ENCODE results near the gene CROT.

The CROT gene

GRCh38 chr7:87347207-87347606, 1.7 kb downstream of the CROT start:
- no peaks in the 10 kb centered on the region for H3K9me2 ChIP-seq (replicated peaks; ENCODE audit: low read depth, low read length)
- peaks cover 28% of the 10 kb centered on the region; the same call in 1 of the 2 replicates for H3K79me2 ChIP-seq (ENCODE audit: insufficient read depth, low read length)
- no peak for TF ChIP-seq CTCF (conservative IDR thresholded peaks at IDR 0.05; ENCODE audit: low read length)
- no peak for TF ChIP-seq EZH2phosphoT487 (IDR thresholded peaks at IDR 0.05; ENCODE audit: borderline replicate concordance)

DNA sequence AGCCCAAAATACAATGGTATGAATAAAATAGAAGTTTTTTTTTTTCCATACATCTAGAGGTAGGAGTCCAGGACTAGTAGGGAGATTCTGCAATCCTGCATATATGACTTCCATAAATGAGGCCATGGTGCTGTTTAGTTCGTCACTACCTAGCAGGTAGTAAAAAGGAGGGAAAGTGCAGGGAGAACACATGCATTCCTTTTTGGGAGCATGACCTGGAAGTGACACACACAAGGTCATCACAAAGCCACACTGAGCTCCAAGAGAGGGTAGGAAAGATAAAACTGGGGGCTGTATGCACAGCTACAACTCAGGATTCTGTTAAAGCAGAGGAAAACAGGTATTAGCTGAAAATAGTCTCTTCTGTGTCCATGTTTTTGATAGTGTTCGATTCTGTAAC, 2.2 kb downstream of the CROT start:
- Histone ChIP-seq H3K4me1 (ENCODE audit: insufficient read depth, low read length, poor library complexity, severe bottlenecking) (peaks cover 38% of the 10 kb centered on the region), H3K4me3 (ENCODE audit: low read length, poor library complexity, severe bottlenecking) (no peak overlapping the region), H3K79me2 (ENCODE audit: insufficient read depth, low read length) (peaks cover 24% of the 10 kb centered on the region; the same call in 1 of the 2 replicates), H3K4me2 (ENCODE audit: low read depth, low read length, poor library complexity, severe bottlenecking) (peak overlapping the region; percentile 88), H3K36me3 (ENCODE audit: insufficient read depth, low read length) (no peaks in the 10 kb centered on the region; the same call in 1 of the 2 replicates), H3K9me3 (ENCODE audit: insufficient read depth, low read depth, low read length) (no peaks in the 10 kb centered on the region), H2AFZ (ENCODE audit: low read length) (no peak overlapping the region), H3K27me3 (ENCODE audit: insufficient read depth, low read length, poor library complexity, severe bottlenecking) (no peaks in the 10 kb centered on the region), H3F3A (ENCODE audit: low read depth) (no peaks in the 10 kb centered on the region), H3K9ac (ENCODE audit: low read depth, low read length, poor library complexity, severe bottlenecking) (no peak overlapping the region), H3K9me2 (replicated peaks; ENCODE audit: low read depth, low read length) (no peaks in the 10 kb centered on the region), H4K20me1 (ENCODE audit: insufficient read depth, low read length, poor library complexity, severe bottlenecking) (peaks cover 2% of the 10 kb centered on the region)
- TF ChIP-seq CTCF (conservative IDR thresholded peaks at IDR 0.05; ENCODE audit: low read length) (no peak), EZH2phosphoT487 (IDR thresholded peaks at IDR 0.05; ENCODE audit: borderline replicate concordance) (no peak)

More at GRCh38 chr7:87347207-87347606, 1.7 kb downstream of the CROT start:
- peaks cover 2% of the 10 kb centered on the region for H4K20me1 ChIP-seq (ENCODE audit: insufficient read depth, low read length, poor library complexity, severe bottlenecking)
- H2AFZ ChIP-seq (ENCODE audit: low read length) = no peak overlapping the region
- H3K9me3 ChIP-seq (ENCODE audit: insufficient read depth, low read depth, low read length) = no peaks in the 10 kb centered on the region
- H3K36me3 ChIP-seq (ENCODE audit: insufficient read depth, low read length) = no peaks in the 10 kb centered on the region; the same call in 1 of the 2 replicates
- no peaks in the 10 kb centered on the region for H3F3A ChIP-seq (ENCODE audit: low read depth)
- peak overlapping the region; percentile 88 for H3K4me2 ChIP-seq (ENCODE audit: low read depth, low read length, poor library complexity, severe bottlenecking)
- no peaks in the 10 kb centered on the region for H3K27me3 ChIP-seq (ENCODE audit: insufficient read depth, low read length, poor library complexity, severe bottlenecking)
- peak overlapping the region; percentile 88 for H3K4me3 ChIP-seq (ENCODE audit: low read length, poor library complexity, severe bottlenecking)
- peaks cover 42% of the 10 kb centered on the region for H3K4me1 ChIP-seq (ENCODE audit: insufficient read depth, low read length, poor library complexity, severe bottlenecking)
- H3K9ac ChIP-seq (ENCODE audit: low read depth, low read length, poor library complexity, severe bottlenecking) = no peak overlapping the region

GRCh38 chr7:87354749-87355148, 9.3 kb downstream of the CROT start:
- H3K4me3 ChIP-seq (ENCODE audit: low read length, poor library complexity, severe bottlenecking) = no peak overlapping the region
- TF ChIP-seq EZH2phosphoT487 (IDR thresholded peaks at IDR 0.05; ENCODE audit: borderline replicate concordance) (no peak), CTCF (conservative IDR thresholded peaks at IDR 0.05; ENCODE audit: low read length) (no peak)

More at GRCh38 chr7:87354749-87355148, 9.3 kb downstream of the CROT start:
- Histone ChIP-seq H2AFZ (ENCODE audit: low read length) (no peak overlapping the region), H4K20me1 (ENCODE audit: insufficient read depth, low read length, poor library complexity, severe bottlenecking) (no peaks in the 10 kb centered on the region), H3K9me3 (ENCODE audit: insufficient read depth, low read depth, low read length) (peaks cover 21% of the 10 kb centered on the region), H3K9ac (ENCODE audit: low read depth, low read length, poor library complexity, severe bottlenecking) (no peak overlapping the region), H3K79me2 (ENCODE audit: insufficient read depth, low read length) (no peaks in the 10 kb centered on the region), H3K36me3 (ENCODE audit: insufficient read depth, low read length) (peaks cover 22% of the 10 kb centered on the region), H3K9me2 (replicated peaks; ENCODE audit: low read depth, low read length) (no peaks in the 10 kb centered on the region), H3F3A (ENCODE audit: low read depth) (no peaks in the 10 kb centered on the region), H3K4me1 (ENCODE audit: insufficient read depth, low read length, poor library complexity, severe bottlenecking) (no peaks in the 10 kb centered on the region), H3K4me2 (ENCODE audit: low read depth, low read length, poor library complexity, severe bottlenecking) (no peak overlapping the region), H3K27me3 (ENCODE audit: insufficient read depth, low read length, poor library complexity, severe bottlenecking) (no peaks in the 10 kb centered on the region)
